Ovary (tissue), 9 donors: Measurements from ENCODE around the gene TRIM66. TPM values are rescaled to one million over a fixed set of nuclear protein-coding genes. Genes with fewer than 3 reads are reported as not detected.
"Not testable (repeated sequence)": the region's sequence is repeated elsewhere in the genome, so short reads cannot be mapped to it uniquely, and the experiment has no call there.

Experiments used
- DNase-seq, 5 donors: peaks; one replicate each; pipeline ENCODE4 v3.0.0-alpha.2; 2019 to 2020
- H3K27ac ChIP-seq, 2 donors: fragments of 200-600 bp; one replicate each; pipeline versions ENCODE4 v1.5.1 to v1.8.0; 2019 to 2022
- H3K27me3 ChIP-seq: fragments of 200-600 bp; one replicate; pipeline ENCODE4 v1.8.0; 2022
- H3K36me3 ChIP-seq: fragments of 200-600 bp; sonication (generic); one replicate; pipeline ENCODE4 v1.5.1; 2019
- H3K4me1 ChIP-seq: one replicate; pipeline ENCODE4 v1.8.1; 2013; ENCODE audit warnings: mild to moderate bottlenecking, moderate library complexity; ENCODE audit not compliant: insufficient read depth
- H3K4me3 ChIP-seq: fragments of 200-600 bp; sonication (generic); one replicate; pipeline ENCODE4 v1.5.1; 2017
- H3K9me3 ChIP-seq, 2 donors: fragments of 200-600 bp in 1 of 2; sonication (generic) in 1 of 2; one replicate each; pipeline versions ENCODE4 v1.5.1 to v1.8.1; 2013 to 2019; ENCODE audit warnings: mild to moderate bottlenecking in 1 of 2, moderate library complexity in 1 of 2
- EP300 ChIP-seq: sonication (generic); formaldehyde crosslinking; IDR thresholded peaks from one replicate; pipeline ENCODE4 v1.6.1; 2017; ENCODE audit warnings: antibody characterized with exemption
- POLR2A ChIP-seq: fragments of 450-650 bp; IDR thresholded peaks from one replicate; pipeline ENCODE4 v1.6.1; 2017; ENCODE audit warnings: antibody characterized with exemption, mild to moderate bottlenecking, moderate library complexity
- WGBS, 3 donors: extraction: QIAGEN DNeasy Blood & Tissue Kit in 1 of 3; methylation state at CpG; one replicate each; pipeline versions ENCODE4 v1.1.5 to v1.1.7; 2013 to 2017; 5-methylcytosine and 5-hydroxymethylcytosine counted together
- intact Hi-C, 4 donors: fragments of 100-400 bp; cut with DNase I; formaldehyde crosslinking; loops; one replicate each; pipeline versions ENCODE4 v1.11.0 to v1.15.1; 2022 to 2023
- polyA plus RNA-seq, 2 donors: library from polyadenylated mRNA; stranded (reverse); fragments of 200-250 nt in 1 of 2; fragments of 350-450 nt in 1 of 2; fragmentation: Illumina TruSeq in 1 of 2; extraction: RNeasy Lipid Tissue Mini Kit (QIAGEN cat#74804) in 1 of 2; gene quantifications; one replicate each; pipeline ENCODE4 v1.2.3, GENCODE V29; 2013 to 2014
- total RNA-seq, 7 donors: library from RNA; depleted of rRNA in 2 of 7; stranded (reverse); fragments of >200 nt in 2 of 7; fragmentation: NEBNext Ultra II Directional in 3 of 7; extraction: Animal tissue kit (Norgen Biotek cat#: 25700) in 3 of 7; gene quantifications; one replicate each; pipeline versions ENCODE4 v1.1.0 to v1.2.4, GENCODE V29; 2016 to 2023
- TF ChIP-seq, protein P1 (sequence below), 3 donors: fragments of 450-650 bp in 2 of 3; fragments of 200-600 bp in 1 of 3; IDR thresholded peaks; one replicate each; pipeline versions ENCODE4 v1.5.1 to v1.8.0; 2016 to 2022; ENCODE audit warnings: antibody characterized with exemption in 3 of 3, mild to moderate bottlenecking in 1 of 3
- donor health status: DM: no; HTN: no; CAD: no; lungs with moderate emphysema.
- donor health status: DM: no; HTN: no; CAD: no.
- donor health status: Bipolar disorder and iron deficiency.
- donor health status: DM: yes; HTN: yes; CAD: no.
- donor health status: DM: no; HTN: no; CAD: no.
- donor health status: DM: yes; HTN: yes; CAD: no.

The TRIM66 gene
- total and polyA plus RNA-seq, 9 donors: 2.3 to 15.4 (median 4.9) TPM

DNA sequence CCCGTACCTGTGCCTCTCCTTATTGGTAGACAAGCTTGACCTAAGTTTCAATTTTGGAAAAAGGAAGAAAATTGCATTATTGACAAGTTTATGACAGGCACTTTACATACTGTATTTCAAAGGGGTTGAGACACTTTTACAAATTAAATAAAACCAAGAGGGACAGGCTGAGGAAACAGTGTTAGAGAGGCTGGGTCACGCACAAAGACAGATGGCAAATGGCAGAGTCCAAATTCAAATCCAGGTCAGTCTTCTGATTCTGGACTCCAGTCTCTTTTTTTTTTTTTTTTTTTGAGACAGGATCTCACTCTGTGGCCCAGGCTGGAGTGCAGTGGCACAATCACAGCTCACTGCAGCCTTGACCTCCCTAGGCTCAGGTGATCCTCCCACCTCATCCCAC, 10.1 kb downstream of the TRIM66 start:
- H3K36me3 ChIP-seq: no peaks in the 10 kb centered on the region
- 95 to 98% (median 97%) methylated on average over 2 of the region's 2 CpGs for WGBS, 3 donors
- DNase-seq: no peak
- intact Hi-C loops: no loop called here
- H3K27me3 ChIP-seq: no peaks in the 10 kb centered on the region
- H3K4me1 ChIP-seq: no peaks in the 10 kb centered on the region
- peak overlapping the region; percentile 57 to 58 for H3K27ac ChIP-seq
- no peak for TF ChIP-seq EP300
- TF ChIP-seq, protein P1, sequence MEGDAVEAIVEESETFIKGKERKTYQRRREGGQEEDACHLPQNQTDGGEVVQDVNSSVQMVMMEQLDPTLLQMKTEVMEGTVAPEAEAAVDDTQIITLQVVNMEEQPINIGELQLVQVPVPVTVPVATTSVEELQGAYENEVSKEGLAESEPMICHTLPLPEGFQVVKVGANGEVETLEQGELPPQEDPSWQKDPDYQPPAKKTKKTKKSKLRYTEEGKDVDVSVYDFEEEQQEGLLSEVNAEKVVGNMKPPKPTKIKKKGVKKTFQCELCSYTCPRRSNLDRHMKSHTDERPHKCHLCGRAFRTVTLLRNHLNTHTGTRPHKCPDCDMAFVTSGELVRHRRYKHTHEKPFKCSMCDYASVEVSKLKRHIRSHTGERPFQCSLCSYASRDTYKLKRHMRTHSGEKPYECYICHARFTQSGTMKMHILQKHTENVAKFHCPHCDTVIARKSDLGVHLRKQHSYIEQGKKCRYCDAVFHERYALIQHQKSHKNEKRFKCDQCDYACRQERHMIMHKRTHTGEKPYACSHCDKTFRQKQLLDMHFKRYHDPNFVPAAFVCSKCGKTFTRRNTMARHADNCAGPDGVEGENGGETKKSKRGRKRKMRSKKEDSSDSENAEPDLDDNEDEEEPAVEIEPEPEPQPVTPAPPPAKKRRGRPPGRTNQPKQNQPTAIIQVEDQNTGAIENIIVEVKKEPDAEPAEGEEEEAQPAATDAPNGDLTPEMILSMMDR (IDR thresholded peaks at IDR 0.05): no peak
- TF ChIP-seq POLR2A: no peak
- H3K4me3 ChIP-seq: no peak overlapping the region
- H3K9me3 ChIP-seq: no peaks in the 10 kb centered on the region

DNA sequence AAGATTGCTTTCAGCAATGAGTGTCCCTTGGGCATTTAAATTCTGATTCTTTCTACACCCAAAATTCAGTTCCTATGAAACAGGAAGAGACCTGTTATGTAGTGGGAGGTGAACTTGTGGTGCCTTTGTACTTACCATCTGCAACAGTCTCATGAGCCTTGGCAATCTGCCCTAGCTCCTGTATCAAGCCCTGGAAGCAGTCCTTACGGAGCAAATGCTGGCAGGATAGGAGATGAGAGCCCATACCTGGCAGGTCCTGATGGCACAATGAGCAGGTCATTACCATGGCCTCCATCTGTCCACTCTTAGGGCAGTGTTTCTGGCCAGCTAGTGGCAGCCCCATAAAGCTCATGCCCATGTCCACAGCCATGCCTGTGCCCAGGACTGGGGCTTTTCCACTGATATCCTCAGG, 10.8 kb downstream of the TRIM66 start:
- Histone ChIP-seq H3K4me1 (no peaks in the 10 kb centered on the region), H3K9me3 (no peaks in the 10 kb centered on the region), H3K27me3 (no peaks in the 10 kb centered on the region), H3K4me3 (no peak overlapping the region), H3K27ac (peak overlapping the region; percentile 57 to 58), H3K36me3 (no peaks in the 10 kb centered on the region)
- 0% methylated on average over 1 of the region's 1 CpG for WGBS, 3 donors
- peak in 4 of 5 donors; percentile 42 to 67 (median 54) for DNase-seq
- intact Hi-C loops: no loop called here
- TF ChIP-seq EP300 (no peak), POLR2A (no peak)
- TF ChIP-seq, protein P1 (IDR thresholded peaks at IDR 0.05): no peak

DNA sequence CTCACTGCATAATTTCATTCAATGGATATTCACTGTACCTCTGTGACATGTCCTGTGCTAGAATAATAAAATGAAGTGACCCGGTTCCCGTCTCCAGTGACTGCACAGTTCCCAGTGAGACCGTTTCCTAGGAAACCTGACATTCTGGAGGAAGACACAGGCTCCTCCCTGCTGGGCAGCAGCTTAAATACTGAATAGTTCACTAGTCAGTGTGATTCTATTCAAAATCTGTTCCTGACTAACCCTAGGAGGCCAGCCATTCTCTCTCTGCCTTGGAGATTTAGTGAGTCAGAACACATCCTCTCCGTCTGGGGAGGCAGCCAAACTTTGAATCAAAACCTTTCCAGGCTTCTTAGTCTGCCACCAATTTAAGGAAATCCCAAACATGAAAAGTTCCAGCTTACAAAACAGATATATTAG, 11.3 kb downstream of the TRIM66 start:
- 8 to 10% (median 9%) methylated on average over 4 of the region's 4 CpGs for WGBS, 3 donors
- Histone ChIP-seq H3K4me3 (no peak overlapping the region), H3K9me3 (no peaks in the 10 kb centered on the region), H3K27ac (peak overlapping the region; percentile 57 to 58), H3K36me3 (no peaks in the 10 kb centered on the region), H3K4me1 (no peaks in the 10 kb centered on the region), H3K27me3 (no peaks in the 10 kb centered on the region)
- TF ChIP-seq POLR2A: no peak
- TF ChIP-seq, protein P1 (IDR thresholded peaks at IDR 0.05): no peak
- TF ChIP-seq EP300: no peak
- intact Hi-C loops: no loop called here
- peak in 4 of 5 donors; percentile 41 to 70 (median 50) for DNase-seq

DNA sequence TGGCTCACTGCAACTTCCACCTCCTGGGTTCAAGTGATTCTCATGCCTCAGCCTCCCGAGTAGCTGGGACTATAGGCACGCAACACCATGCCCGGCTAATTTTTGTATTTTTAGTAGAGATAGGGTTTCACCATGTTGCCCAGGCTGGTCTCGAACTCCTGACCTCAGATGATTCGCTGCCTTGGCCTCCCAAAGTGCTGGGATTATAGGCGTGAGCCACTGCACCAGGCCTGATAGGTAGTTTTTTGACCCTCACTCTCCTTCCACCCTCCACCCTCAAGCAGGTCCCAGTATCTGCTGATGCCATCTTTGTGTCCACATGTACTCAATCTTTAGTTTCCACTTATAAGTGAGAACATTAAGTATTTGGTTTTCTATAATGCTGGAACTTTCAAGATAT, 12.4 kb downstream of the TRIM66 start:
- DNase-seq, H3K27ac ChIP-seq, H3K4me3 ChIP-seq, H3K36me3 ChIP-seq, H3K27me3 ChIP-seq, intact Hi-C loops, H3K4me1 ChIP-seq, H3K9me3 ChIP-seq: not testable (repeated sequence)
- WGBS, 3 donors: 94 to 96% (median 96%) methylated on average over 6 of the region's 6 CpGs

DNA sequence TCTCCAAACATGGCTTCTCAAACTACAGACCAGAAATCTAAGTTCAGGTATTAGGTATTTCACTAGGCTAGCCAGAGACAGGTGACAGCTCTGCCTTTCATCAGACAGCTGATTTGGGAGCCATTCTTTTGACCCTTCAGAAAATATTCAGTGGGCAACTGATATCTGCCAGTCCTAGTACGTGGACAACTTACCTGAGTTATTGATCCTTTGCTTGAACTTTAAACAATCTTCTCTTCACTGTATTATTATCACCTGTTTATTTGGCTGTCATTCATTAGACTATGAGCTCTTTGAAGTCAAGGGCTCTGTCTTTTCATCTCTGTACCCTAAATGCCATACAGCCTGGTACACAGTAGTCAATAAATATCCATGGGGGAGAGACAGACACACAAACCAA, 17.2 kb downstream of the TRIM66 start:
- no peaks in the 10 kb centered on the region for H3K4me1 ChIP-seq
- H3K27ac ChIP-seq: no peak overlapping the region
- no peak overlapping the region for H3K4me3 ChIP-seq
- no peaks in the 10 kb centered on the region for H3K9me3 ChIP-seq
- intact Hi-C loops: no loop called here
- no peaks in the 10 kb centered on the region for H3K27me3 ChIP-seq
- H3K36me3 ChIP-seq: no peaks in the 10 kb centered on the region
- no peak for DNase-seq
- WGBS, 3 donors: 91 to 92% (median 91%) methylated on average over 1 of the region's 1 CpG
- TF ChIP-seq POLR2A (no peak), EP300 (no peak)
- TF ChIP-seq, protein P1 (IDR thresholded peaks at IDR 0.05): no peak
